Ecto neural progenitor cell (in vitro differentiated cells): ENCODE measurements around the gene FAM20A.
A peak's percentile ranks its signal among the peaks of the same experiment; 100 is the strongest.
"Not testable (repeated sequence)": the region's sequence is repeated elsewhere in the genome, so short reads cannot be mapped to it uniquely, and the experiment has no call there.

ENCODE experiments used
- DNase-seq: peaks from one replicate; pipeline ENCODE4 v3.0.0-alpha.2; 2018; ENCODE audit warnings: low spot score

The FAM20A gene

DNA sequence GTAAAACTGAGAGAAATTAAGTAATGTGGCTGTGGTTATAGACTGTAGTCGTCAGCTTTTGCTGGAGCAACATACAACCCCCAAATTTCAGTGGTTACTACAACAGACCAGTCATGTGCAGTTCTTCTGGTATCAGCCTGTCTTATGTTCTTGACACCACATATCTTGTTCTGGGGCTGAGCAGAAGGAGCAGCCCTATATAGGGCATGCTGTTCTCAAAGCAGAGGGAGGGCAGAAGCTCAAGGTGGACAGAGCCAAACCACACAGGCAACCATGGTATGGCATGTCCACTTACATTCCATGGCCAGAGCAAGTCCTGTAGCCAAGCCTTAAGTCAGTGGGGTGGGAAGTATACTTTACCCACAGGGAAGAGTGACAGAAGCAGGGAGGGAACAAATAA, 81.3 kb downstream of the FAM20A start:
- no peak for DNase-seq

DNA sequence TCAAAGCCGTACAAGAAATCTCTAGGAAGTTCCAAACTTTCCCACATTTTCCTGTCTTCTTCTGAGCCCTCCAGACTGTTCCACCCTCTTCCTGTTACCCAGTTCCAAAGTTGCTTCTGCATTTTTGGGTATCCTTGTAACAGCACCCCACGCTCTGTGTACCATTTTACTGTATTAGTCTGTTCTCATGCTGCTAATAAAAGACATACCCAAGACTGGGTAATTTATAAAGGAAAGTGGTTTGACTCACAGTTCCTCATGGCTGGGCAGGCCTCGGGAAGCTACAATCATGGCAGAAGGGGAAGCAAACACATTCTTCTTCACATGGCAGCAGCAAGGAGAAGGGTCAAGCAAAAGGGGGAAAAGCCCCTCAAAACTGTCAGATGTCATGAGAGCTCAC, 82.1 kb downstream of the FAM20A start:
- not testable (repeated sequence) for DNase-seq

DNA sequence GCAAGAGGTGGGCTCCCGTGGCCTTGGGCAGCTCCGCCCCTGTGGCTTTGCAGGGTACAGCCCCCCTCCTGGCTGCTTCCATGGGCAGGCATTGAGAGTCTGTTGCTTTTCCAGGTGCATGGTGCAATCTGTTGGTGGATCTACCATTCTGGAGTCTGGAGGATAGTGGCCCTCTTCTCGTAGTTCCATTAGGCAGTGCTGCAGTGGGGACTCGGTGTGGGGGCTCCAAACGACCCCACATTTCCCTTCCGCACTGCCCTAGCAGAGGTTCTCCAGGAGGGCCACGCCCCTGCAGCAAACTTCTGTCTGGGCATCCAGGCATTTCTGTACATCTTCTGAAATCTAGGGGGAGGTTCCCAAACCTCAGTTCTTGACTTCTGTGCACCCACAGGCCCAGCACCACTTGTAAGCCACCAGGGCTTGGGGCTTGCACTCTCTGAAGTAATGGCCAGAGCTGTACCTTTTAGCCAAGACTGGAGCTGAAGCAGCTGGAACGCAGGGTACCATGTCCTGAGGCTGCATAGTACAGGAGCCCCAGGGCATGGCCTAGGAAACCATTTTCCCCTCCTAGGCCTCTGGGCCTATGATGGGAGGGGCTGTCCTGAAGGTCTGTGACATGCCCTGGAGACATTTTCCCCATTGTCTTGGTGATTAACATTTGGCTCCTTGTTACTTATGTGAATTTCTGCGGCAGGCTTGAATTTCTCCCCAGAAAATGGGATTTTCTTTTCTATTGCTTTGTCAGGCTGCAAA, 82.9 kb downstream of the FAM20A start:
- no peak for DNase-seq

DNA sequence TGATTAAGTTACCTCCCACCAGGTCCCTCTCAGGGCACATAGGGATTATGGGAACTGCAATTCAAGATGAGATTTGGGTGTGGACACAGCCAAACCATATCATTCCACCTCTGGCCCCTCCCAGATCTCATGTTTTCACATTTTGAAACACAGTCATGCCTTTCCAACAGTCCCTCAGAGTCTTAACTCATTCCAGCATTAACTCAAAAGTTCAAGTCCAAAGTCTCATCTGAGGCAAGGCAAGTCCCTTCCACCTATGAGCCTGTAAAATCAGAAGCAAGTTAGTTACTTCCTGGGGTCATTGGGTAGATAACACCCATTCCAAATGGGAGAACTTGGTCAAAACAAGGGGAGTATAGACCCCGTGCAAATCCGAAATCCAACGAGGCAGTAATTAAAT, 83.6 kb downstream of the FAM20A start:
- not testable (repeated sequence) for DNase-seq

DNA sequence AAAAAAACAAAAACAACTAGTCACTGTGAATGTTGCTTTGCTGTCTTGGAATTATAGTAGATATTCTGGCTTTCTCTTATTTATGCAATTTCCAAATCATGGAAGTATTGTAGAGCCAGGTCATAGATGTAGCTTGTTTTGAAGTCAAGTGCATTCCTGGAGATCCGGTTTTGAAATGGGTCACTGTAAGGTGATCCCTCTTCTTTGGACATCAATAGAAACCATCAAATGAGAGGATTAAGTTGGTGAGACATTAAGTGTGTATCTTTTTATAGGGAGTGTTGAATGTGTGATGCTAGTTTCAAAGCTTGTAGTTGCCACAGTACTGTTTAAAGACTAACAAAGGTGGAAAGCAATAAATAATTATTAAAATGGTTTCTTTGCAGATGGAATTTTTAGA, 84.4 kb downstream of the FAM20A start:
- DNase-seq, result no peak

DNA sequence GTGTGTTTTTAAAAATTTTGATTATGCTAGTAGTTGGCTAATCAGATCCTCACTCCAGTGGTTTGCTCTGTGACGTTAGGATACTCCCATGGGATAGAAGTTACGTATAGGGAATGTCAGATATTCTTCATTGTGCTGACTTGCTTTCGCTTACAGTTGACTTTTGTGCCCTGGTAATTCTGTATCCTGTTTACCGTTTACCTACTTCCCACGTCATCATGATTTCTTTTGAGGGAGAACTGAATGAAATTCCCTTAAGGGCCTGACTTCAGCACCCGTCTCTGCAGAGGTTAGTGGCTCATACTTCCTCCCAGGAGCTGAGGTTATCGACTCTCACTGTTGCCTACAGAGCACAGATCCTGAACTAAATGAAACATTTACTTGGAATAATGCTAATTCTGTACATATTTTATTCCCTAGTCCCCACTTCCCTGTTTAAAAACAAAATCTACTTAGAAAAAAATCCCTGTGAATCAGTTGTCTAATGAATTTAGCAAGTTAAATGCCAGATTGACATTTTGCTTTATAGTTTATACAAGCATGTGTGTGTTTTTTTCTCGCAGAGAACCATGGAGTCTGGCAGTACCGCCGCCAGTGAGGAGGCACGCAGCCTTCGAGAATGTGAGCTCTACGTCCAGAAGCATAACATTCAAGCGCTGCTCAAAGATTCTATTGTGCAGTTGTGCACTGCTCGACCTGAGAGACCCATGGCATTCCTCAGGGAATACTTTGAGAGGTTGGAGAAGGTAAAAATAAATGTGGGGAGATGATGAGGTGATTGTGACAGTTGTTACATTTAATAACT, 86.1 kb downstream of the FAM20A start:
- DNase-seq, result no peak

DNA sequence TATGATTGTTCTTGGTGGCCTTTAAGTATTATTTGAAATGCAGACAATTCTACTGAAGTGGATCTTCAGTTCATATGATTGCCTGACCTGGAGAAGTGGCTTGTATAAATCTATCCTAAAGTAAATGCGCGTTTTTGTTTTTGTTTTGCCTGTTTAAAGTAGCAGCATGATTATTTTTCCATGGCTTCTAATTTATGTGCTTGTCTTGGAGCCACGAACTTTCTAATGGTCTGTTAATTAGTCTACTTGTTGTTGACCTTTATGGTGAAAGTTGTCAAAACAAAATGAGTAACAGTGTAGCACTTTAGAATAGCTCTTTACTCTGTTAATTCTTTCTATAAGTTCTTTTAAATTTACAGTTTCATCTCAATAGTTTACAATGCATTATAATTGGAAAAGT, 87.2 kb downstream of the FAM20A start:
- DNase-seq, result no peak

DNA sequence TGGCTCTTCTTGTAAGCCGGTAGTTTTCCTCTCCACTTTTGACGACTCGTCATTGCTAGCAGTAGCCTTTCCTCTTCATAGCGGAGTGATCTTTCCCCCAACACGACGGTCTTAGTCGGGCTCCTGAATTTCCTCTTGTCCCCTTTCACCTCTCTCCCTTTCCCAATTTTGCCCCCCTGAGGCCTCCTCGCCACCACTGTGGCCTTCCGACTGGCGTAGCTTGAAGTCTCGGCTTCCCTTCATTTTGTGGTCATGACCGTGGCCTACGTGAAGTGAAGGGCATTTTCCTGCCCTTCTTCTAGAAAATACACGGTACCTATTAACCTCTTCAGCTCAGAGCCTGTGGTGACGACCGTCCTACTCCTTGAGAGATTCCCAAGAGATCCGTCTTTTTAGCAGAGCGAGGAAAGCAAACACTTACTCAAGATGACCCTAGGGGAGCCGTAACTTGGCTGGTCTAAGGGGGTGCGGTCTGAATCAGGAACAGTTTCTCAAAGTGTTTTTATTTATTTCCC, 88.2 kb downstream of the FAM20A start:
- no peak for DNase-seq

DNA sequence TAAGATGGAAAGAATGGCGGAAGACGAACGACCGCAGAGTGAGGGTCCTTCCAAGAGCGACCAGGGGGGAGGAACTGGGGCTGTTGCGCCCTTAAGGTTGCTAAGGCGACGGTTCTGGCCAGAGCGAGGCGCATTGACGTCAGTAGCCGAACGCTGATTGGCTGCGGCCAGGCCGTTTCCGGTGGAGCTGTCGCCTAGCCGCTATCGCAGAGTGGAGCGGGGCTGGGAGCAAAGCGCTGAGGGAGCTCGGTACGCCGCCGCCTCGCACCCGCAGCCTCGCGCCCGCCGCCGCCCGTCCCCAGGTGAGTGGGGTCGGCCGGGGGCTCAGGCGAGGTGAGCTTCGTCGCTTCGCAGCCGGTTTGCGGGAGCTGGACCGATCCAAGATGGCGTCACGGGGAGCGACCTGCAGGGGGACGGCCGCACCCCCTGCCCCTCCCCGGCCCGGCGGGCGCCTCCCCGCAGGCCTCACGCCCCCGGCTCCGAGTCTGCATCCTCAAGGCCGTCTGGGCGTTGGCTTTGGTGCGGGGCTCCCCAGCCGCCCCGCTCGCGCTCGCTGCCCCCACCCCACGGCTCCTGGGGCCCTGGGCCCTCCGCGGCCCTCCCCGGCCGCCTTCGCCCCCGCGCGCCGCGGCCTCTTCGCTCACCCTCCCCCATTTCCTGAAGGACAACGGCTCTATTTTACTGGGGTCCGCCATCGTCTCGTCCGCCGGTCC, 88.8 kb downstream of the FAM20A start, which contains the start of gene PRKAR1A:
Gene PRKAR1A, plus strand, starts transcription at position 184 of the 713 bp plus-strand sequence. CDS start 2,970 bp downstream, outside the sequence.
- peak; percentile 99 for DNase-seq

DNA sequence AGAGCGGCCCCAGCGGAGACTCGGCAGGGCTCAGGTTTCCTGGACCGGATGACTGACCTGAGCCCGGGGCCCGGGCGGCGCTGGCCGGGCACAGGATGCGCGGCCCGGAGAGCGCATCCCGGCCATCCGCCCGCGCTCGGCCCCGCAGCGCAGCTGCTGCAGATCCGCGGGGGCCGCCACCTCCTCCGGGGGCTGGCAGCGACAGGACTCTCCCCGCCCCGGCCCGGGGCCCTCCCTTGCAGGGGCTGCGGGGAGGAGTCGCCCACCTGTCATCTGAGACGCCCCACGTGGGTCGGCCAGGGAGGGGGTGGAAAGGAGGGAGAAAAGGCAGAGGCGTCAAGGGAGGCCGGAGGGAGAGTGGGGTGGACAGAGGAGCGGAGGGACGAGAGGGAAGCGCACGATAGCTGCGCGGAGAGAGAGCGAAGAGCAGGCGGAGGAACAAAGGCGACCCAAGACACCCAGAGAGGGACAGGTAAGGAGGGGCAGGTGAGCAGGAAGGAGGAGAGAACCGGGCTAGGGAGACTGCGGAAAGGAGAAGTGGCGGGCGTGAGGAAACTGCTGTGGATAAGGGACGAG, 89.4 kb downstream of the FAM20A start:
- DNase-seq, result peak; percentile 92

DNA sequence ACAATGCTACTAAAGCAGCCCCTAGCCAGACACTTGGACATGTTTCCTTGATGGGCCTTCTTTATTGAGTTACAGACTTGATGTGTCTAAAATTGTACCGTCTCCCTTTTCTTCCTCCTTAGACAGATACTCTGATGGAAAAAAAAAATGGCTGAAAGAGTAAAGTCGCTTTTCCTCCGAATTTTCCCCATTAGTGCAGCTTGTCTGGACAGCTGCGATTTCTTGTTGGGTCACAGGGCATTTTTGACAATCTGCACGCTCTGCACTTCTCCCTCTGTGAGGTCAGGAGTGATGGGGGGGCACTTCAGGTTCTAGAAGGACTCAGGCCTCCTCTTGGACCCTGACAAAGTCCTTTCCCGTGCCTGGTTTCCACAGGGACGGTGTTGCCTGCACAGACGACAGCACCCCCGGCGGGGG, 89.9 kb downstream of the FAM20A start:
- DNase-seq, result no peak

DNA sequence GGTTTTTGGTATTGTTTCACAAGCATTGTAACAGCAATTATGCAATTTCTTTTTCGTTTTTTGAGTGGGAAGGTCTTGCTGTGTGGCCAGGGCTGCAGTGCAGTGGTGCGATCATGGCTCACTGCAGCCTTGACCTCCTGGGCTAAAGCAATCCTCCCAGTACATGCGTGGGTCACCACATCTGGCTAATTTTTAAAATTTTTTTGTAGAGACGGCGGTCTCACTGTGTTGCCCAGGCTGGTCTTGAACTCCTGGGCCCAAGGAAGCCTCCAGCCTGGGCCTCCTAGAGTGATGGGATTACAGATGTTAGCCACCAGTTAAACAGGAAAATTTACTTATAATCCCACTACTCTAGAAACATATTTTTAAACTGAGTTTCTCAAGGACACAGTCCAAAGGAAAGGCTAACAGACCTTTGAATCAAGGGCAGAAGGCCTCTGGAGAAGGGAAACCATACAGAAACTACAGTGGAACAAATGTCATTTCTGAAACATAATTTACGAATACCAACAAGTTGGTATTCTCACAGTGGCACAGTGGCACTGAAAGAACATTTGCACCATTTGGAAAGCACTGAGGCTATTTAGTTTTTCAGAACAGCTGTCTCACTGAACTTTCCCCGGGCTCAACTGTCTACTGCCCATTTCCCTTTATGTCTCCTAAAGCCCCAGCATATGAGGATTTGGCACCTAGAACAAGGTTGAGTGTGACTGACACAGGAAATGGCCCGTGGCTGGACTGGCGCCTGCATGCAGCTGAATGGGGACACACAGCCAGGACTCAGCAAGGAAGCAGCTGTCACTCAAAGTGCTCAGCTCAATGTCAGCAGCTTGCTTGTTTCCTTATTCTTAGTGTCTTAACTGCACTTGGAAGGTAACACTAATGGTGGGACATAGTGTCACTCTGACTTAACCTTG, 91.8 kb downstream of the FAM20A start:
- DNase-seq, result no peak

DNA sequence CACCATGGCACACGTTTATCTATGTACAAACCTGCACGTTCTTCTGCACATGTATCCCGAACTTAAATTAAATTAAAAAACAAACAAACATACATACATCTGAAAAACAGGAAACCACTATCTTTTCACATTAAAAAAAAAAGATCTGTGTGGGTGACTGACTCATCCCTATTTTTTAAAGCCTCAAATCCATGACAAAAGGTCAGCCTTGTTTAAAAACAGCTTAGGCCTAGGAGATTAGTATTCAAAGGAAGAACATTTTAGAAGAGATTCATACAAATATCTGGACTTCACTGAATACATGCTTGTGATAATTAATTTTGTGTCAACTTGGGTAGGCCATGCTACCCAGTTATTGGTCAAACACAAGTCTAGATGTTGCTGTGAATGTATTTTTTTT, 93.6 kb downstream of the FAM20A start:
- no peak for DNase-seq

DNA sequence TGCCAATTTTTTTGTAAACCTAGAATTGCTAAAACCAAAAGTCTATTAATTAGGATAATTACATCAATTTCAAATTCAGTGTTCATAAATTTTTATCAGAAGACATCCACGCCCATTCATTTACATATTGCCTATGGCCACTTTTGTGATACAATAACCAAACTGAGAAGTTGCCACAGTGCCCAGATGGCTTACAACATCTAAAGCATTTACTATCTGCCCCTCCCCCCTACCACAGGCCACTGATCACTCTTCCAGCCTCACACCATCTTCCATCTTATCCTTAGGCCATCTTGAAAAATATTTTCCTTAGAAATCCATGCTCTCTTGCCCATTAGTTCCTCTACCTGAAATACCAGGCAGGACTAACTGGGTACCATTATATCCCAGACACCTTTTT, 95.2 kb downstream of the FAM20A start:
- no peak for DNase-seq

DNA sequence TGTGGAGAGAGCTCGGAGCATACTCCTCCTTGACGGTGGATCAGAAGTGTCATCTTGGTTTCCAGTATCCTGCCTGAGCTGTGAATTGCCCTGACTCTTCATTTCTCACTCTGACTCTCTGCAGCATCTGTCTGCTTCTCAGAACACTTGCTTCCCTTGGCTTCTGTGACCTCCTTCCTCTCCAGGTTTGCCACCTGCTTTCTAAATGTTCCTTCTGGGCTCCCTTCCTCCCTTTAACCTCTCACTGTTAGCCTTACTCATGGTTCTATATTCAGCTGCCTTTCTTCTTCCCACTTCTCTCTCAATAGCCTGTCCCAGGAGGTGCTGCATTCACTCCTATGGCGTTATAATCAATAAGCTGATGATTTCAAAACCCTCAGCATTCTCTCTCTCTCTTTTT, 100.1 kb downstream of the FAM20A start:
- no peak for DNase-seq

DNA sequence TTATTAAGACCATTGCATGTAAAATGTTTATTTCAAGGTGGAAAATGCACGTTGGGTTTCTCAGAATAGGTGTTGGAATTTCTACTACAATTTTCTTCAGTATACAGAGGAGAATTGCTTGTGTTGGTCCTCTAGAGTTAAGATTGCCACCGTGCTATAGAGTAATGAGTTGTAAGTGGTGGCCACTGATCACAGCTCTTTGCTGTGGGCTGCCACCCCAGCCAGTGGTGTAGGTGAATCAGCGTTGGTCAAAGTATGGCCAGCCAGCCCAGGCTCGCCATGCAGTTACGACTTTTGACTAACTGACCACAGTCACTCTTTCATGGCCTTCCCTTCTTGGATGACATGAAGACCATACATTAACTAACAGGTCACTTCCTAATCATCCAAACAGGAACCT, 101.6 kb downstream of the FAM20A start:
- no peak for DNase-seq

DNA sequence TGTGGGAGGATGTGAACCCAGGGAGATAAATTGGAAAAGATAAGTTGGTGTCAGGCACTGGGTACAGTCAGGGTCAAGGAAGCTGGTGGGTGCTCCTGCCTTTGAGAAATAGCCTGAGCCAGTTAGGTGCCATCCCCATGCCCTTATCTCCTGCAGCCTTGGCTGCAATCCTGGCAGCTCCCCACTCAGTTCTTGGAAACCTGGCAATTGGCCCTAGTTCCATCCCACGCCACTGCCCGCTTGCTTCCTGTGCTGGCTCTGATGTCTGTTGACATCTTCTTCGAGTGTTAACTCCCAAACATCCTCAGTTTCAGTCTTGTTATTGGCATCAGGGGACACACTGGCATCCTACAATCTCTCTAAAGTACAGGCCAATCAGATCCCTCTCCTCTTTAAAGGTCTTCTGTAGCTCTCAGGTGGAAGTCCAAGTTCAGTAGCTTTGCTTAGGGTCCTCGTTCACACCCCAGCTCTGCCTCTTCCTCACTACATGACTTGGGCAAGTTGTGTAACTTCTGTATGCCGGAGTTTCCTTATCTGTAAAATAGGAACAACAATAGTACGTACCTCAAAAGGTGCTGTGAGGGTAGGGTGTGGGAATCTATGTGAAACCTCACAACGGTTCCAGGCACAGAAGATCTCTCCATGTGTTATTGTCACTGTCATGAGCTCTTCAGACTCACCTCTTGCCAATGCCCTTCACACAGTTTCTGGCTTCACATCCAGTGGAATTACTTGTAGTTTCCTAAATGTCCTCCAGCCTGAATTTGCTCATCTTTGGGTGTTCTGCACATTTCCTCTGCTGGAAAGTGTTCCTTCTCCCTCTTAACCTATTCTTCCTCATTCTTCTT, 102.5 kb downstream of the FAM20A start:
- DNase-seq, result no peak

DNA sequence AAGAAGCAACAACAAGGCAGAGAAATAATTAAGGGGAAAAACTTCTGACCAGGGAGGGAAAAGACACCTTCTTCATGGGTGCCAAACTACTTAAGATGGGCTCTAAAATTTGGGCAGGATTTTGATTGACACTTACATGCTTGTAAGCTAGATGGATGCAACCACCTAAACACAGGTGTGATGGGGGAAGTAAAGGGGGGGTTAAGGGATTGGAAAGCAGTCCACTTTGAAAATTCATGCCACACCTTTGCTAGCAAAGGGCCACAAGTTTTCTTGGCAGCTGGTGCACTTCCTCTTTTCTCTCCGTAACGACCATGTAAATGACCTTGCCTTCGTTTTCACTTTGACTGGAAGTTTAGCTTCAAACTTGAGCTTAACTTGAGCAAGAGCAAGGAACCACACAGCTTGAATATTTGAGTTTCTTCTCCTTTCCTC, 103.3 kb downstream of the FAM20A start:
- no peak for DNase-seq

DNA sequence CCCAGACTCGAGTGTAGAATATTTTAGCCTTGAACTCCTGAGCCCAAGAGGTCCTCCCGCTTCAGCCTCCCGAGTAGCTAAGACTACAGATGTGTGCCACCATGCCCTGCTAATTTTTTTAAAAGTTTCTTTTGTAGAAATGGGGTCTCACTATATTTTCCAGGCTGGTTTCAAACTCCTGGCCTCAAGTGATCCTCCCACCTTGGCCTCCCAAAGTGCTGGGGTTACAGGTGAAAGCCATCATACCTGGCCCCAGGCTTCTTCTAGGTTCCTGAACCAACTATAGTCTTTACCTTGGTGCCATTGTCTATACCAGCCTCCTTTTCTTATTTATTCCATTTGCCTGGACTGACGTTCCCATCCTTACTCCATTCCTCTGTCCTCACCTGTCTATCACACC, 106.1 kb downstream of the FAM20A start:
- no peak for DNase-seq
